Stomach smooth muscle (tissue), 2 donors: ENCODE data around the gene CD84.
"Not testable (repeated sequence)": the region's sequence is repeated elsewhere in the genome, so short reads cannot be mapped to it uniquely, and the experiment has no call there.

Experiments
- H3K27ac ChIP-seq: one replicate; pipeline ENCODE4 v1.7.0; 2013; ENCODE audit warnings: mild to moderate bottlenecking, low read length, inconsistent platforms
- H3K27me3 ChIP-seq, 2 donors: one replicate each; pipeline ENCODE4 v1.7.0; 2013; ENCODE audit warnings: low read length in 2 of 2; ENCODE audit not compliant: insufficient read depth in 2 of 2, control insufficient read depth in 1 of 2
- H3K36me3 ChIP-seq, 2 donors: one replicate each; pipeline ENCODE4 v1.7.0; 2013; ENCODE audit warnings: low read length in 2 of 2; ENCODE audit not compliant: control insufficient read depth in 2 of 2, insufficient read depth in 2 of 2
- H3K4me1 ChIP-seq: one replicate; pipeline ENCODE4 v1.7.0; 2013; ENCODE audit warnings: low read length; ENCODE audit not compliant: control insufficient read depth, insufficient read depth
- H3K4me3 ChIP-seq, 2 donors: one replicate each; pipeline ENCODE4 v1.7.0; 2013; ENCODE audit warnings: low read length in 2 of 2
- H3K9ac ChIP-seq, 2 donors: one replicate each; pipeline ENCODE4 v1.7.0; 2013; ENCODE audit warnings: low read length in 2 of 2, mild to moderate bottlenecking in 1 of 2
- H3K9me3 ChIP-seq, 2 donors: one replicate each; pipeline ENCODE4 v1.7.0; 2013; ENCODE audit warnings: low read length in 2 of 2; ENCODE audit not compliant: control insufficient read depth in 2 of 2
- donor health status: healthy.
- donor health status: Pancreatic carcinoma.

Gene CD84

GRCh38 chr1:160584784-160585183 is 5.5 kb upstream of the CD84 start:
- no peak overlapping the region for H3K4me3 ChIP-seq
- no peaks in the 10 kb centered on the region for H3K36me3 ChIP-seq
- H3K27ac ChIP-seq: no peak overlapping the region
- no peaks in the 10 kb centered on the region for H3K27me3 ChIP-seq
- no peaks in the 10 kb centered on the region for H3K4me1 ChIP-seq
- no peaks in the 10 kb centered on the region for H3K9me3 ChIP-seq
- H3K9ac ChIP-seq: no peak overlapping the region

- not testable (repeated sequence) for H3K9ac ChIP-seq, H3K27ac ChIP-seq, H3K27me3 ChIP-seq, H3K9me3 ChIP-seq, H3K4me1 ChIP-seq, H3K4me3 ChIP-seq, H3K36me3 ChIP-seq
These were observed 3.7 kb upstream of the CD84 start for GRCh38 chr1:160582976-160583375.

- Histone ChIP-seq H3K4me3 (no peak overlapping the region), H3K27me3 (no peaks in the 10 kb centered on the region), H3K9ac (no peak overlapping the region), H3K4me1 (no peaks in the 10 kb centered on the region), H3K9me3 (no peaks in the 10 kb centered on the region), H3K27ac (no peak overlapping the region), H3K36me3 (no peaks in the 10 kb centered on the region)
These were observed 2.7 kb upstream of the CD84 start for GRCh38 chr1:160581961-160582360.

DNA sequence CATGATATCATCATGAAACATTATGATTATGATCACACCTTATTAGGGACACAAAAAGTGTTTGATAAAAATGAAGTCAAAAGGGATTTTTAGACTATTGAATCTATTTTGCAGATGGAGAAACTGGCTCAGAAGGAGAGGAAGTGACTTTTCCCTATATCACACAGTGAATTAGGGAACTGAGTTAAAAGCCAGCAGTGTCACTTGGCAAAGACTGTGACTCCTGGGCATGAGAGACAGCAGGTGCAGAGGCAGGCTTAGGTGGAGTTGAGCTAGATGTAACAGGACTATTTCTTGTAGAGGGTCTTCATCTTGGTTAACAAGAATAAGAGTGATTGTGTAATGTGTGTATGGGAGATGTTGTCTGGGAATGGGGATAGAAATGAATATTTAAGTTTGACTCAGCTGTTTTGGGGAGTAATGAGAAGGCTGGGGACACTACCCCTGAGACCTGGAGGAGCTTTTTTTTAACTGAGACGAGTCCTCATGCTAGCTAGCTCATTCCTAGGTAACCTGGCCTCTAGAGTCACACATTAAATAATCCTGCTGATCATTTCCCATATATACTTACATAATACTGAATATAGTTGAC is 1.0 kb upstream of the CD84 start:
- H3K9me3 ChIP-seq: no peaks in the 10 kb centered on the region
- H3K36me3 ChIP-seq: no peaks in the 10 kb centered on the region
- no peaks in the 10 kb centered on the region for H3K4me1 ChIP-seq
- no peak overlapping the region for H3K9ac ChIP-seq
- no peak overlapping the region for H3K27ac ChIP-seq
- H3K4me3 ChIP-seq: no peak overlapping the region
- H3K27me3 ChIP-seq: no peaks in the 10 kb centered on the region

DNA sequence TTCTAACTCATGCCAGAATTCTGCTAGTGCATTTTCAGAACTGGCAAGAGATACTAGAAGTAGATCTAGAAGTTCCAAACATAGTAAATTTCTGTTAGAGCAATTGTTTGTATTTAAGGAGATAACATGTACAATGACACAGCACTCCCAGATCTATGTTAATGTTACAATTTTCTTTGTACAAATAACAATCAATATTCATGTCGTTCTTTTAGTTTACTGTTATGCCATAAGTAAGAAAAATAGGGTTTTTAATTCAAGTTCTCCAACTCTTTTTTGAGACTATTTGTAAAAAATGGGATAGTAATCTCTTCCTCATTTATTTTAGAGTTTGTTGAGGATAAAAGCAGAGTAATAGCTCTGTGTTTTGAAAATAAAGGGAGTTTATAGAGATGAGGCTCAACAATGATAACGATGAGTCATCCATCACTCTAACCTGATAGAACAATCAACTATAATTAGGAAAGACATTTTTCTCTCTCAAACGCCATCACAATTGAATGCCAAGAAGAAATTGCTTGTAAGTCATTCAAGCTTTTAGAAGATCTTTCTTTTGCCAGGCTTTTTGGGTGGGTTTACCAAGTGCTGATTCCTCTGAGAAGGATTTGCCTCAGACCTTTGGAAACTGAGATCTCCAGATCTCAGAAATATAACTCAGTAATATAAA is 638 bp downstream of the CD84 start:
- Histone ChIP-seq H3K4me3 (no peak overlapping the region), H3K36me3 (no peaks in the 10 kb centered on the region), H3K9me3 (no peaks in the 10 kb centered on the region), H3K9ac (no peak overlapping the region), H3K27me3 (no peaks in the 10 kb centered on the region), H3K4me1 (no peaks in the 10 kb centered on the region), H3K27ac (no peak overlapping the region)

- H3K36me3 ChIP-seq: no peaks in the 10 kb centered on the region
These were observed 1.1 kb downstream of the CD84 start for GRCh38 chr1:160578175-160578524.

GRCh38 chr1:160577671-160578070 is 1.6 kb downstream of the CD84 start:
- Histone ChIP-seq H3K36me3 (no peaks in the 10 kb centered on the region), H3K4me3 (no peak overlapping the region), H3K9me3 (no peaks in the 10 kb centered on the region), H3K27ac (no peak overlapping the region), H3K9ac (no peak overlapping the region), H3K4me1 (no peaks in the 10 kb centered on the region), H3K27me3 (no peaks in the 10 kb centered on the region)

More at GRCh38 chr1:160578175-160578524, 1.1 kb downstream of the CD84 start:
- Histone ChIP-seq H3K27me3 (no peaks in the 10 kb centered on the region), H3K9ac (no peak overlapping the region), H3K27ac (no peak overlapping the region), H3K4me3 (no peak overlapping the region), H3K9me3 (no peaks in the 10 kb centered on the region), H3K4me1 (no peaks in the 10 kb centered on the region)

DNA sequence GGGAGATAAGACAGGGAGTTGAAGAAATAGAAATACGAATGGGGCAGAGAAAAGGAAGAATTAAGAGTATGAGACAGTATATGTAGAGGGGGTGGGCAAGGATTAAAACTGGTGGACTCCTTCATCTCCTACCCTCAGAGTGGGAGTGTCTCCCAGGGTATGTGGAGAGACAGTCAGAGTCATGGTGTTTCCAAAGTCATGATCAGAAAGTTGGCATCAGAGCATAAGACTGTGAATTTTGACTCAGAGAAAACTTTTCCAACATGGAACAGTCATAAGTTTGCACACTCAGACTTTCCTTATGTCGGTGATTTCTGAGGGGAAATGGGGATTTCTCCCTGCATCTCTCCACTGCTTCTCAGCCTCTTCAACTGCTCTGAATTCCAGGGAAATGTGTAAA is 2.4 kb downstream of the CD84 start:
- Histone ChIP-seq H3K27ac (no peak overlapping the region), H3K9me3 (peaks cover 0 to under 1% of the 10 kb centered on the region in 2 donors), H3K4me3 (no peak overlapping the region), H3K27me3 (no peaks in the 10 kb centered on the region), H3K9ac (no peak overlapping the region), H3K36me3 (no peaks in the 10 kb centered on the region), H3K4me1 (no peaks in the 10 kb centered on the region)

GRCh38 chr1:160576390-160576789 is 2.9 kb downstream of the CD84 start:
- no peaks in the 10 kb centered on the region for H3K27me3 ChIP-seq
- H3K4me3 ChIP-seq: no peak overlapping the region
- H3K9me3 ChIP-seq: peaks cover 0 to 3% of the 10 kb centered on the region in 2 donors
- H3K36me3 ChIP-seq: no peaks in the 10 kb centered on the region
- no peak overlapping the region for H3K9ac ChIP-seq
- no peaks in the 10 kb centered on the region for H3K4me1 ChIP-seq
- no peak overlapping the region for H3K27ac ChIP-seq

DNA sequence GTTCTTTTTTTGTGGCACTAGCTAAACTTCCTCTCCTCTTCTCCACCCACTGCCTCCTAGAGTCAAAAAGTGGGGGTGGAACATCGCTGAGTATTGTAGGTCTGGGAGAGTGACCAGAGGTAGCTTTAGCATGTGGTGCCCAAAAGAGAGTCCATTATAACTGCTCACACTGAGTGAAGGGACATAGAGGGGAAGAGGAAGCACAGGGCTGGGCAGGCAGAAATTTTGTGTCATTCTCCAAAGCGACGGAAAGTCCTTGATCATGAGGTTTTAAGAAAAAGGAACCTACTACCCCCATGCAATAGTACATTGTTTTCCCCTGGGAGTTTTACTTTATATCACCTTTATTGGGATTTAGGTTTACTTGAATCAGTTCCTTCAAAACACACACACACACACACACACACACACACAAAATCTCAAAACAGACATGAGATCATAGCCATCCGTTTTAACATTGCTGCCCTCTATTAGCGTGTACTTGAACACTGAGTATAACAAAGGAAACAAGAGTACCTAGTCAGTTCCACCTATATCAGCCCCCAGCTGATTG is 4.1 kb downstream of the CD84 start:
- Histone ChIP-seq H3K27ac (no peak overlapping the region), H3K4me1 (no peaks in the 10 kb centered on the region), H3K9ac (no peak overlapping the region), H3K27me3 (no peaks in the 10 kb centered on the region), H3K4me3 (no peak overlapping the region), H3K36me3 (no peaks in the 10 kb centered on the region), H3K9me3 (peaks cover 0 to 3% of the 10 kb centered on the region in 2 donors)

DNA sequence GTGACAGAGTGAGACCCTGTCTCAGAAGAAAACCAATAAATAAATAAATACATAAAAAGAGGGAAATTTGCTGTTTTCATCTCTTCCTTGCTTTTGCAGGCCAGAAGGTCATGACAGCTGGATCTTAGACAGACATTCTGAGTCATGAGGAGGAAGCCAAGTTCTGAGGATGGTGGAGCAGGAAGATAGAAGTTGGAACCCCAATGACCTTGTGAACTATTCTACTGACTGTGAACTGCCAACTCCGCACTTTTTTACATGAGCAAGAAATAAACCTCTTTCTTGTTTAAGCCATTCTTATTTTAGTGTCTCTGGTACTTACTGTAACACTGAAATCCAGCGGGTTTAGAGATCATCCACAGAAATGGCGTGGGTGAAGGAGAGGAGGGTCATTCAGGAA is 8.5 kb downstream of the CD84 start:
- Histone ChIP-seq H3K4me3 (no peak overlapping the region), H3K27me3 (no peaks in the 10 kb centered on the region), H3K36me3 (no peaks in the 10 kb centered on the region), H3K4me1 (no peaks in the 10 kb centered on the region), H3K27ac (no peak overlapping the region), H3K9ac (no peak overlapping the region), H3K9me3 (peaks cover 0 to 3% of the 10 kb centered on the region in 2 donors)
